Neural cell (in vitro differentiated cells): ENCODE measurements around the gene OR10K2. TPM values are rescaled to one million over a fixed set of nuclear protein-coding genes. Genes with fewer than 3 reads are reported as not detected.

ENCODE experiments used
- H2AFZ ChIP-seq: fragments of 200-600, 300-800 bp; sonication (generic), shearing (Covaris generic); 2 replicates; pipeline ENCODE4 v1.6.0; 2014; ENCODE audit warnings: low read depth, mild to moderate bottlenecking, antibody characterized with exemption, low read length, moderate library complexity
- H3F3A ChIP-seq: fragments of 200-600 bp; shearing (Covaris generic); 2 replicates; pipeline ENCODE4 v1.6.1; 2016; ENCODE audit warnings: mild to moderate bottlenecking, moderate library complexity, mixed read lengths, antibody characterized with exemption, low read length; ENCODE audit not compliant: insufficient read depth, poor library complexity, severe bottlenecking
- H3K27ac ChIP-seq: fragments of 200-600, 300-800 bp; sonication (generic), shearing (Covaris generic); 2 replicates; pipeline ENCODE4 v1.5.1; 2014; ENCODE audit warnings: mild to moderate bottlenecking, low read length, moderate library complexity
- H3K27me3 ChIP-seq: fragments of 300-800, 200-600 bp; sonication (generic), shearing (Covaris generic); 2 replicates; pipeline ENCODE4 v1.6.0; 2014; ENCODE audit warnings: mild to moderate bottlenecking, low read depth, low read length, moderate library complexity; ENCODE audit not compliant: insufficient read depth
- H3K36me3 ChIP-seq: fragments of 300-800, 200-600 bp; sonication (generic), shearing (Covaris generic); 2 replicates; pipeline ENCODE4 v1.5.1; 2014; ENCODE audit warnings: mild to moderate bottlenecking, antibody characterized with exemption, low read length, moderate library complexity; ENCODE audit not compliant: insufficient read depth
- H3K4me2 ChIP-seq: fragments of 300-800, 200-600 bp; sonication (generic), shearing (Covaris generic); 2 replicates; pipeline ENCODE4 v1.6.0; 2014; ENCODE audit warnings: mild to moderate bottlenecking, low read length
- H3K4me3 ChIP-seq: fragments of 300-800, 200-600 bp; sonication (generic), shearing (Covaris generic); 2 replicates; pipeline ENCODE4 v1.5.1; 2014; ENCODE audit warnings: mild to moderate bottlenecking, low read length, moderate library complexity
- H3K79me2 ChIP-seq: fragments of 200-600 bp; shearing (Covaris generic); replicated peaks from 2 replicates; pipeline ENCODE4 v1.6.0; 2014; ENCODE audit warnings: mild to moderate bottlenecking, low read length, moderate library complexity; ENCODE audit not compliant: insufficient read depth
- H3K9ac ChIP-seq: fragments of 300-800, 200-600 bp; sonication (generic), shearing (Covaris generic); 2 replicates; pipeline ENCODE4 v1.6.1; 2016; ENCODE audit warnings: mild to moderate bottlenecking, low read length, mixed read lengths
- H3K9me2 ChIP-seq: fragments of 200-600 bp; shearing (Covaris generic); 2 replicates; pipeline ENCODE4 v1.6.1; 2016; ENCODE audit warnings: mild to moderate bottlenecking, low read length, mixed read lengths; ENCODE audit not compliant: insufficient read depth
- H3K9me3 ChIP-seq: fragments of 200-600, 300-800 bp; sonication (generic), shearing (Covaris generic); 2 replicates; pipeline ENCODE4 v1.6.1; 2016; ENCODE audit warnings: mild to moderate bottlenecking, mixed run types, low read length, moderate library complexity, mixed read lengths
- H4K20me1 ChIP-seq: fragments of 200-600 bp; shearing (Covaris generic); 2 replicates; pipeline ENCODE4 v1.6.1; 2016; ENCODE audit warnings: mild to moderate bottlenecking, mixed run types; ENCODE audit not compliant: insufficient read depth
- CTCF ChIP-seq: fragments of 450-650 bp; IDR thresholded peaks from 2 replicates; pipeline ENCODE4 v1.5.1; 2014; ENCODE audit warnings: antibody characterized with exemption, mild to moderate bottlenecking, moderate library complexity; ENCODE audit not compliant: poor library complexity, severe bottlenecking
- EP300 ChIP-seq: fragments of 450-650 bp; conservative IDR thresholded peaks from 2 replicates; pipeline ENCODE4 v1.6.1; 2014; ENCODE audit warnings: antibody characterized with exemption, mild to moderate bottlenecking, moderate library complexity; ENCODE audit not compliant: poor library complexity, severe bottlenecking
- EZH2 ChIP-seq: fragments of 200-600, 300-800 bp; shearing (Covaris generic), sonication (generic); IDR thresholded peaks from 2 replicates; pipeline ENCODE4 v1.6.1; 2014; ENCODE audit warnings: antibody characterized with exemption, low read length, borderline replicate concordance, mild to moderate bottlenecking; ENCODE audit not compliant: insufficient read depth, poor library complexity, severe bottlenecking
- MXI1 ChIP-seq: fragments of 450-650 bp; conservative IDR thresholded peaks from 2 replicates; pipeline ENCODE4 v1.6.1; 2014; ENCODE audit warnings: antibody characterized with exemption, mild to moderate bottlenecking; ENCODE audit not compliant: poor library complexity, severe bottlenecking
- POLR2AphosphoS5 ChIP-seq: IDR thresholded peaks from 2 replicates; pipeline ENCODE4 v1.6.1; 2012
- RAD21 ChIP-seq: fragments of 450-650 bp; conservative IDR thresholded peaks from 2 replicates; pipeline ENCODE4 v1.6.1; 2014; ENCODE audit warnings: antibody characterized with exemption, mild to moderate bottlenecking, moderate library complexity
- REST ChIP-seq: IDR thresholded peaks from 2 replicates; pipeline ENCODE4 v1.6.1; 2012; ENCODE audit warnings: borderline replicate concordance
- SMC3 ChIP-seq: fragments of 450-650 bp; conservative IDR thresholded peaks from 2 replicates; pipeline ENCODE4 v1.6.1; 2014; ENCODE audit warnings: antibody characterized with exemption, mild to moderate bottlenecking, moderate library complexity; ENCODE audit not compliant: poor library complexity
- TAF1 ChIP-seq: IDR thresholded peaks from 2 replicates; pipeline ENCODE4 v1.6.1; 2012; ENCODE audit warnings: low read depth
- polyA minus RNA-seq: library from RNA; depleted of rRNA, polyadenylated mRNA; stranded (reverse); fragments of >200 nt; gene quantifications from 2 replicates; pipeline ENCODE4 v1.2.3, GENCODE V29; 2014
- polyA plus RNA-seq: library from polyadenylated mRNA; depleted of rRNA; stranded (reverse); fragments of >200 nt; gene quantifications from 2 replicates; pipeline ENCODE4 v1.2.3, GENCODE V29; 2014

OR10K2 gene
- polyA plus RNA-seq: not detected in 2 replicates
- polyA minus RNA-seq: not detected in 2 replicates

- Histone ChIP-seq H3K79me2 (no peaks in the 10 kb centered on the region), H3K27ac (no peak within 1 kb of the TSS), H4K20me1 (no peaks in the 10 kb centered on the region), H3K9me2 (no peaks in the 10 kb centered on the region), H3K27me3 (no peaks in the 10 kb centered on the region), H3K4me2 (no peak within 1 kb of the TSS), H3K4me3 (no peak within 1 kb of the TSS), H3K9ac (no peak within 1 kb of the TSS), H3F3A (no peaks in the 10 kb centered on the region), H3K9me3 (no peaks in the 10 kb centered on the region), H3K36me3 (no peaks in the 10 kb centered on the region), H2AFZ (no peak within 1 kb of the TSS)
- TF ChIP-seq RAD21 (no peak), CTCF (no peak), EZH2 (no peak), EP300 (no peak)
These were observed at the start of gene OR10K2 for GRCh38 chr1:158426137-158426536. TSS of gene OR10K2 (minus strand) at chr1:158426237. CDS start at chr1:158420866, 5,371 bp downstream.

- Histone ChIP-seq H4K20me1 (no peaks in the 10 kb centered on the region), H2AFZ (no peak within 1 kb of the TSS), H3K4me3 (no peak within 1 kb of the TSS), H3K9me3 (no peaks in the 10 kb centered on the region), H3K9ac (no peak within 1 kb of the TSS), H3K27me3 (no peaks in the 10 kb centered on the region), H3K27ac (no peak within 1 kb of the TSS), H3F3A (no peaks in the 10 kb centered on the region), H3K36me3 (no peaks in the 10 kb centered on the region), H3K9me2 (no peaks in the 10 kb centered on the region), H3K4me2 (no peak within 1 kb of the TSS), H3K79me2 (no peaks in the 10 kb centered on the region)
- no peak for TF ChIP-seq SMC3
- TF ChIP-seq CTCF: no peak
- TF ChIP-seq MXI1: no peak
- TF ChIP-seq TAF1: no peak
- TF ChIP-seq POLR2AphosphoS5: no peak
- no peak for TF ChIP-seq RAD21
- TF ChIP-seq EZH2: no peak
- no peak for TF ChIP-seq REST
- TF ChIP-seq EP300: no peak
These were observed 45.9 kb upstream of the OR10K2 start, which contains the start of gene OR10R2 for GRCh38 chr1:158471920-158472319. TSS of gene OR10R2 (plus strand) at chr1:158472220. CDS start at chr1:158472326, 106 bp downstream.
